ENCODE measurements around the gene UBA52.
"Not testable (repeated sequence)": the region's sequence is repeated elsewhere in the genome, so short reads cannot be mapped to it uniquely, and the experiment has no call there.

Gene UBA52

DNA sequence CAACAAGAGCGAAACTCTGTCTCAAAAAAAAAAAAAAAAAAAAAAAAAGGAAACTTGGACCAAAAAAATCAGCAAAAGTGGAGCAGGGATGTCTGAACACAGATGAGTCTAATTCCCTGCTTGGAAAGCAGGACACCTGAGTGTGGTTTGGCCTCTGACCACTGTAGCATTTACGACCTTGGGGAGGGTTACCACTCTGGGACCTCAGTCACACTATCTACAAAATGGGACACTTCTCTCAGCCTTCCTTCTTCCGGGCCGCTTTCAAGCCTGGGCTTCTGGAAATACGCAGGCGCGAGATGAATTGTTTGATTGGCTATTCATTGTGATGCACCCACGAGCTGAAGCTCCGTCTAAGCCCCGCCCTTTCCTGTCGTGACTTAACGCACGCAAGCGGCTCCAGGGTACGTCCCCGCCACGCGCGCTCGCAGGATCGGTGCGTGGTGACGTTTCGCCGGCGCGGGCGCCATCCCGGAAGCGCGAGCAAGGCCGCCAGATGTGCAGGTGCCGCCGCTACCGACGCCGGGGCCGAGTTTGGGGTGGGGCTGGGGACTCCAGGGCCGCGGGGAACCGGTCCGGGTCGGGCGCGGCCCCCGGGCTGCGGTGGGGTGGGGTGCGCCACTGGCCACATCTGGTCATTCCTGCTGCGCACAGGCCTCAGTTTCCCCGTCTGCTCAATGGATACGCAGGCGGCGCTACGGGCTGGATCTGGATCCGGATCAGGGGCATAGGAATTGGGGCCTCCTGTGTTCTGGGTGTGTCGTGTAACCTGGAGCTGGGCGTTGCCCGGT is 14.1 kb upstream of the UBA52 start, which contains the start of gene KXD1:
Gene KXD1 (plus strand): TSS at position 460 of the 791 bp plus-strand sequence. CDS start 4,187 bp downstream, outside the sequence.
- peak; percentile 94 to 98 (median 98) for DNase-seq (ENCODE audit: low read depth in 3 of 3)

DNA sequence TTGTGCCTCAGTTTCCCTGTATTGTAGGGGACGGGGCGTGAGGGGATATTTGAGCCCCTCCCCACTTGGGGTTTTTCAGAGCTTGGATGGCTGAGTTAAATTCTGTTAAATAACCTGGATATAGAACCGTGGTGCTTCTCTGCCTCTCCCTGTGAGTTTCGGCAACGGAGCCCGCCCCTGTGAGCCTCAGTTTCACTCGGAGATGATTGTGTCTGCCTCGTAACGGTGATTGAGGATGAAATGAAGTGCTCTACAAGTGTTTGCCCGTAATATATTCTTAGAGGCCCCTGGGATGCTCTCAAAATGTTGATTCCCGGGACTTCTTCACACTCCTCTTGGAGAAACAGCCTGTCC is 13.5 kb upstream of the UBA52 start:
- no peak for DNase-seq (ENCODE audit: low read depth in 3 of 3)

GRCh38 chr19:18558604-18559003 is 13.1 kb upstream of the UBA52 start:
- DNase-seq (ENCODE audit: low read depth in 3 of 3): no peak

DNA sequence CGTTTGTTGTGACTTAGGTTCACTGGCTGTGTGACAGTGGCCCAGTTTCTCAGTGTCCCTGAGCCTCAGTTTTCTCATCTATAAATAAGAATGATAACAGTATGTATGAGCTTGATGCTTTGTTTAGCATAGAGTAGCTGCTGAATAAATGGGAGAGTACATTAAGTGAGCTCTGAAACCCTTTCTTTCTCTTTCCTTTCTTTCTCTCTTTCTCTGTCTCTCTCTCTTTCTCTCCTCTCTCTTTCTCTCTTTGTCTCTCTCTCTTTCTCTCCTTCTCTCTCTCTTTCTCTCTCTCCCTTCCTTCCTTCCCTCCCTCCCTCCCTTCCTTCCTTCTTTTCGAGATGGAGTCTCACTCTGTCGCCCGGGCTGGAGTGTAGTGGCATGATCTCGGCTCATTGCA is 12.0 kb upstream of the UBA52 start:
- DNase-seq (ENCODE audit: low read depth in 3 of 3): no peak

DNA sequence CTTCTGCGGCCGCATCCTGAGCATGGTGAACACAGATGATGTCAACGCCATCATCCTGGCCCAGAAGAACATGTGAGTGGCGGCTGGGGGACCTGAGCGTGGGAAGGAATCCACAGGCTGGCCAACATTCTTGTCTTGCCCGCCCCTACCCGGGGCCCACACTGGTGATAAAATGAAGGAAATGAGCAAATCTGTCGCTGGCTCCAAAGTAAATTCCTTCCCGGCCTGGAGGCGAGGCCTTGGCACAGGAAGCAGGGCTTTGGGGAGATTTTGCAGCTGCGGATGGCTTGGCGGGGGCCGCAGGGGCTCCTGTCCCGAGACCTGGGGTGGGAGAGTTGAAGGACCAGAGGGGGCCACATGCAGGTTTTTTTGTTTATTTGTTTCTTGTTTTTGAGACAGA is 9.6 kb upstream of the UBA52 start:
- DNase-seq (ENCODE audit: low read depth in 3 of 3): no peak

- DNase-seq (ENCODE audit: low read depth in 3 of 3): no peak
Observed at GRCh38 chr19:18566953-18567352, 4.7 kb upstream of the UBA52 start.

GRCh38 chr19:18568367-18568766 is 3.3 kb upstream of the UBA52 start:
- no peak for DNase-seq (ENCODE audit: low read depth in 3 of 3)

DNA sequence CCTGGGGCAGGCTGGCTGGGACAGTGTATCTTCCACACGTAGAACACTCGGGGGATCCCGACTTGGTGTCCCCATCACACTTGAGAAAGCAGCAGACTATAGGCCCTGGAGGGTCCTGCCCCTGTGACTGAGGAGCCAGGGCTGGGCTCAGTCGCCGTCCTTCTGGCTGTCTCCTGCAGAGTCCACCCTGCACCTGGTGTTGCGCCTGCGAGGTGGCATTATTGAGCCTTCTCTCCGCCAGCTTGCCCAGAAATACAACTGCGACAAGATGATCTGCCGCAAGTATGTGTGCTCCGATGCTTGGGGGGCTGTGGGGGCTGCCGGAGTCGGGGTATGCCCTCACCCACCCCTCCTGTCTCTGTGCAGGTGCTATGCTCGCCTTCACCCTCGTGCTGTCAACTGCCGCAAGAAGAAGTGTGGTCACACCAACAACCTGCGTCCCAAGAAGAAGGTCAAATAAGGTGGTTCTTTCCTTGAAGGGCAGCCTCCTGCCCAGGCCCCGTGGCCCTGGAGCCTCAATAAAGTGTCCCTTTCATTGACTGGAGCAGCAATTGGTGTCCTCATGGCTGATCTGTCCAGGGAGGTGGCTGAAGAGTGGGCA is 3.1 kb downstream of the UBA52 start:
- DNase-seq (ENCODE audit: low read depth in 3 of 3): no peak

DNA sequence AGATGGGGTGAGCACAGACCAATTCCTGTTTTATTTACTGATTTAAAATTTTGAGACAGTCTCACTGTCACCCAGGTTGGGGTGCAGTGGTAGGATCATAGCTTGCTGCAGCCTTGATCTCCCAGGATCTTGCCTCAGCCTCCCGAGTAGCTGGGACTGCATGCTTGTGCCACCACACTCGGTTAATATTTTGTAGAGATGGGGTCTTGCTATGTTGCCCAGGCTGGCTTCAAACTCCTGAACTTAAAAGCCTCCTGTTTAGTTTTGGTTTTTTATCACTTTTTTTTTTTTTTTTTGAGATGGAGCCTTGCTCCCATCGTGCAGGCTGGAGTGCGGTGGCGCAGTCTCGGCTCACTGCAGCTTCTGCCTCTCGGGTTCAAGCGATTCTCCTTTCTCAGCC is 4.7 kb downstream of the UBA52 start:
- no peak for DNase-seq (ENCODE audit: low read depth in 3 of 3)

DNA sequence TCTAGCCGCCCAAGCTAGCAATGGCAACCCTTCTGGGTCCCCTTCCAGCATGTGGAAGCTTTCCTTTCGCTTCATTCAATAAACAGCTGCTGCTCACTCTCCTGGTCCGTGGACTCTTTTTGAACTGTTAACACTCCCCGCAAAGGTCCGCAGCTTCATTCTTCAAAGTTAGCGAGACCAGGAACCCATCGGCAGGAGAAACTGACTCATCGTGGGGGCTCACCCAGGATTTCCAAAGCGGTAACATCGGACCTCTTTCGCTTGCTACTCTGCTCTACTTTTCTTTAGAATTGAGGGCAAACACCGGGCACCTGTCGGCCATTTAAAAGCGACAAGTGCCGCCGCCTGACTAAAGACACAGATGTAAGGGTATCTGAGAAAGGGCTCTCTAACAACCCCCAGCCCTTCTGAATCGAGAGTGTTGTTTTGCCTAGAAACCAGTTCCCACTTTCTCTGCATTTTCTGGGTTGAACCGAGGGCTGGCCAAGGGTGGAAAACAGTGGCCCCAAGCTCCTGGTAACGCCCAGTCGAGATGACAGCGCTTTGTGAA is 5.8 kb downstream of the UBA52 start:
- no peak for DNase-seq (ENCODE audit: low read depth in 3 of 3)

- DNase-seq (ENCODE audit: low read depth in 3 of 3): no peak
Observed at GRCh38 chr19:18580311-18580710, 8.7 kb downstream of the UBA52 start.

GRCh38 chr19:18586306-18586705 is 14.6 kb downstream of the UBA52 start:
- no peak for DNase-seq (ENCODE audit: low read depth in 3 of 3)

DNA sequence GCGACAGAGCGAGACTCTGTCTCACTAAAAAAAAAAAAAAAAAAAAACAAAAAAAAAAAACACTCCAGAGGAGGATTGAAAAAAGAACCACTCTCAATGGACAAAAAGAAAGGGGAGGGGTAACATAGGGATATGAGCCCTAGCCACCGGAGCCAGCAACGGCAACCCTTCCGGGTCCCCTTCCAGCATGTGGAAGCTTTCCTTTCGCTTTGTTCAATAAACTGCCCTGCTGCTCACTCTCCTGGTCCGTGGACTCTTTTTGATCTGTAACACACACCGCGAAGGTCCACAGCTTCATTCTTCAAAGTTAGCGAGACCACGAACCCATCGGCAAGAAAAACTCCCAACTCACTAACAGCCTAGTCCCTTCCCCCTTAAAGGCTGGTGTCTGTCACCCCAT is 15.9 kb downstream of the UBA52 start:
- no peak for DNase-seq (ENCODE audit: low read depth in 3 of 3)

DNA sequence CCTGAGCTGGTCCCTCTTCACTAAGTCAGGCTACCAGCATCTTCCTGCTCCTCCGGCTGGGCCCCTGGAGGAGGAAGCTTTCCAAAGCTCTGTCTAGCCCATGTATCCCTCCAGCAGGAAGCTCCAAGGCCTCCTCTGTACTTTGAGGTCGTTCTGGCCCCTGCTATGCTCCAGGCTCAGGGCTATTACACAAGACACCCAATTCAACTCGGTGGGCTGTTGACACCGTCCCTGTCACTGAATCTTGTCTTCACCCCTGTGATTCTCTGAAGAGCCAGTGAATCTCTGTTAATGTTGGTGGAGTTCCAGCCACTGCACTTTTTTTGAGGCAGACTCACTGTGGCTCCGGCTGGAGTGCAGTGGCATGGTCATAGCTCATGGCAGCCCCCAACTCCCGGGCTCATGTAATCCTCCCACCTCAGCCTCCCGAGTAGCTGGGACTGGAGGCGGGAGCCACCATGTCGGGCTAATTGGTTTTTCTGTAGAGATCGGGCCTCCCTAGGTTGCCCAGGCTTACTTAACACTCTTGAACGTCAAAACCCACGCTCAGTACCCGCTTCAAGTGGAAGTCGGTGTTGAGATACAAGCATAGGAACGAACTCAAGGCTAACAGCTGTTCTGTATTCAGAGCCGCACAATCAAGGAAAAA is 16.4 kb downstream of the UBA52 start:
- DNase-seq (ENCODE audit: low read depth in 3 of 3): no peak

GRCh38 chr19:18588611-18589379 is 17.1 kb downstream of the UBA52 start, which contains the start of gene REX1BD:
Gene REX1BD, plus strand, starts transcription at chr19:18588798. Its CDS starts 4 bp downstream, at chr19:18588802.
- peak; percentile 71 to 82 (median 76) for DNase-seq (ENCODE audit: low read depth in 3 of 3)

DNA sequence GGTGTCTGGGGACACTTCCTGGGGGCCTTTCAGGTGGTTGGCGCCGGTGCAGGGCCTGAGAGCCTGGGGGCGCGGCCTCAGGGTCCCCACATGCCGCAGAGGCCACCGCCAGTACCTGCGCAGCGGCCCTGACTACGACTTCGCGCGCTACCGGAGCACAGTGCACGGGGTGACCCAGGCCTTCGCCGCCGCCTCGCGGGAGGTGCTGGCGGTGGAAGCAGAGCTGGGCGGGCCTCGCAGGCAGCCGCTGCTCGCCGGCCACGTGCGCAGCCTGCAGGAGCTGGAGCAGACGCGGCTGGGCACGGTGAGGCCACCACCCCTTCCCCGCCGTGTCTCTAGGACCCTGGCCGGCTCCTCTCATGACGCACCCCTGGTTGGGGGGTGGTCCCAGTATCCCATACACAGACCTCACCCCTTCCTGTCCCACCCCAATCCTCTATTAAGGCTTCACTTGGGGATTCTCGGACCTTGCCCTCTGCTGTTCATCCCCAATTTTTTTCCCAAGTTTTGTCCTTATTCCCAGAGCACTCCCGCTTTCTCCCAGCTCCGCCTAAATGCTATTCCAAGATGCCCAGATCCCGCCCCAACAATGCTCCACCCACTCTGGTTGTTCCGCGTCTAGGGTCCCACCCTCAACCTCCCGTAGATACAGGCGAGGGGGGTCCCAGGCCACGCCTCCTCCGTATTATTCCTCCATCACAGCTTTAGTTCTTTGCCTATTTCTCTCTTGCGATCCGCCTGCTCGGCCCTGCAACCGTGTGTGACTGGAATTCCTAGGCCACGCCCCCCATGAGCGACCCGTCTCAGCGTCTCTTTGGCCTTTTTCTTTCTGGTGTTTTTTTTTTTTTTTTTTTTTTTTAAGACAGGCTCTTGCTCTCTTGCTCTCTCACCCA is 18.0 kb downstream of the UBA52 start:
- peak; percentile 51 to 65 (median 57) for DNase-seq (ENCODE audit: low read depth in 3 of 3)

DNA sequence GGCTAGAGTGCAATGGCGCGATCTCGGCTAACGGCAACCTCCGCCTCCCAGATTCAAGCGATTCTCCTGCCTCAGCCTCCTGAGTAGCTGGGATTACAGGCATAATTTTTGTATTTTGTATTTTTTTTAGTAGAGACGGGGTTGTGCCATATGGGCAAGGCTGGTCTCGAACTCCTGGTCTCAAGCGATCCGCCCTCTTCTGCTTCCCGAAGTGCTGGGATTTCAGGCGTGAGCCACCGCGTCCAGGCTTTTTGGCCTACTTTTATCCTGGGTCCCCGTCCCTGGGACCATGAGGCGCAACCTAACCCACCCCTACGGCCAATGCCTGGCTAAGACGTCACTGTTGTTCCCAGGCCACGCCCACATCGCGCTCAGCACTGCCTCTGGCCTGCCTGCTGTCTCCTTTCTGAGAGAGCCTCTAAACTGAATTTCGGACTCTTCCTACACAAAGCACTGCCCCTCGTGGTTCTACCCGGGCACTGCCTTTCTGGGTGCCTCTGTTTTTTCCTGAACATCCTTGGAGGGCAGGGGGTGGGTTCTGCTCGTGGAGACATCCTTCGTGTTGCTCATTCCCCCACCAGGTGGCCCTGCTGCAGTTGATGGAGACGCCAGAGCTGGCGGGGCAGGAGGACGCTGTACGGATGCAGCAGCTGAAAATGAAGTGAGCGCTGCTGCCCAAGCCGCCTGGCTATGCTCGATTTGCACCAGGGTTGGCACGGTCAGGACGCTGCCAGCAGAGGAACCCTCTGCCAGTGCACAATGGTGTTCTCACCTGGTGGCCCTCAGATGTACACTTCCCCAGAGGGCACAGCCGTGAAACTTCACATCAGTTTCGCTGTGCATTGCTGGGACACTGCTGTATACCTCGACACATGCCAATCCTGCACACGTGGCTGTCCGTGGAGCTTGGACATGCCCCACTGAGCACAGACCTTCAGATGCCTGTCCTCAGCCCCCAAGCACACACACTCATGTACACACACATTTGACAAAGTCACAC is 18.9 kb downstream of the UBA52 start:
- DNase-seq (ENCODE audit: low read depth in 3 of 3): no peak

GRCh38 chr19:18591735-18592385 is 20.2 kb downstream of the UBA52 start:
- DNase-seq (ENCODE audit: low read depth in 3 of 3): no peak

DNA sequence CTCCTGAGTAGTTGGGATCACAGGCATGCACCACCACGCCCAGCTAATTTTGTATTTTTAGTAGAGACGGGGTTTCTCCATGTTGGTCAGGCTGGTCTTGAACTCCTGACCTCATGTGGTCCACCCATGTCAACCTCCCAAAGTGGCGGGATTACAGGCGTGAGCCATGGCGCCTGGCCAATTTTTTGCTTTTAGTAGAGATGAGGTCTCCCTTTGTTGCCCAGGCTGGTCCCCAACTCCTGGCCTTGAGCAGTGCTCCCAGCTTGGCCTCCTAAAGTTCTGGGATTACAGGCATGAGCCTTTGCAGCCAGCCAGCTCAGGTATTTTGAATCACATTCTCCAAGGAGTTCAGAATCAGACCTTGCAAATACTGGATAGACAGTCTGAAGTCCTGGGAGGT is 21.1 kb downstream of the UBA52 start:
- DNase-seq (ENCODE audit: low read depth in 3 of 3): not testable (repeated sequence)
